ENCODE results near the gene TGFBR1.

Gene TGFBR1

GRCh38 chr9:99166149-99166548 lies 61.2 kb downstream of the TGFBR1 start:
- H3K36me3 ChIP-seq (ENCODE audit: control insufficient read depth in 2 of 2, insufficient read depth in 1 of 2, low read length in 2 of 2), result no peaks in the 10 kb centered on the region
- ChIA-PET POLR2A (no interaction called here), CTCF (interaction anchor here (1.6 to 6.5 kb wide), 2 partner anchors 9 to 20 kb away, joined by 4 to 45 read pairs; no protein-coding TSS in a partner anchor)
- H3K9me3 ChIP-seq (ENCODE audit: control insufficient read depth, insufficient read depth, low read depth, low read length), result no peaks in the 10 kb centered on the region
- TF ChIP-seq EGR2 (tag by site-specific recombination; IDR thresholded peaks at IDR 0.05; ENCODE audit: low read depth) (no peak), SP3 (tag by site-specific recombination; IDR thresholded peaks at IDR 0.05) (no peak), ZNF184 (tag by site-specific recombination; IDR thresholded peaks at IDR 0.05) (no peak), GLI2 (tag by site-specific recombination; IDR thresholded peaks at IDR 0.05; ENCODE audit: borderline replicate concordance, low read depth) (no peak), ZNF791 (tag by site-specific recombination; IDR thresholded peaks at IDR 0.05) (no peak), ZNF366 (tag by site-specific recombination; conservative IDR thresholded peaks at IDR 0.05) (no peak), ZNF146 (tag by site-specific recombination; IDR thresholded peaks at IDR 0.05) (no peak), ZBTB1 (tag by site-specific recombination; IDR thresholded peaks at IDR 0.05) (no peak), ZNF280D (tag by site-specific recombination; IDR thresholded peaks at IDR 0.05) (no peak), PRDM4 (tag by site-specific recombination; IDR thresholded peaks at IDR 0.05) (no peak), ZNF513 (tag by site-specific recombination; IDR thresholded peaks at IDR 0.05) (no peak), KLF17 (tag by site-specific recombination; IDR thresholded peaks at IDR 0.05) (no peak), ZNF621 (tag by site-specific recombination; IDR thresholded peaks at IDR 0.05) (no peak), ZNF548 (tag by site-specific recombination; IDR thresholded peaks at IDR 0.05) (no peak), ZSCAN16 (tag by site-specific recombination; IDR thresholded peaks at IDR 0.05) (no peak), ZNF211 (tag by site-specific recombination; IDR thresholded peaks at IDR 0.05; ENCODE audit: low read depth) (no peak), ZNF37A (tag by site-specific recombination; IDR thresholded peaks at IDR 0.05) (no peak), ZNF175 (tag by site-specific recombination; IDR thresholded peaks at IDR 0.05) (no peak), ZNF157 (tag by site-specific recombination; IDR thresholded peaks at IDR 0.05) (no peak)
- H3K4me1 ChIP-seq (ENCODE audit: control insufficient read depth, insufficient read depth, low read length), result no peaks in the 10 kb centered on the region
- H3K27ac ChIP-seq (ENCODE audit: extremely low read depth, low read depth, low read length), result no peak overlapping the region
- no peak overlapping the region for H3K4me3 ChIP-seq (ENCODE audit: low read depth, low read length)

GRCh38 chr9:99167119-99167518 lies 62.2 kb downstream of the TGFBR1 start:
- Histone ChIP-seq H3K4me1 (ENCODE audit: control insufficient read depth, insufficient read depth, low read length) (no peaks in the 10 kb centered on the region), H3K36me3 (ENCODE audit: control insufficient read depth in 2 of 2, insufficient read depth in 1 of 2, low read length in 2 of 2) (no peaks in the 10 kb centered on the region), H3K27ac (ENCODE audit: extremely low read depth, low read depth, low read length) (no peak overlapping the region), H3K9me3 (ENCODE audit: control insufficient read depth, insufficient read depth, low read depth, low read length) (no peaks in the 10 kb centered on the region), H3K4me3 (ENCODE audit: low read depth, low read length) (no peak overlapping the region)
- ChIA-PET POLR2A (no interaction called here), CTCF (interaction anchor here (0.6 to 6.5 kb wide), 4 partner anchors 10 to 533 kb away, joined by 3 to 45 read pairs (median 4); no protein-coding TSS in a partner anchor)
- TF ChIP-seq ZBTB1 (tag by site-specific recombination; IDR thresholded peaks at IDR 0.05) (no peak), BCL11A (tag by site-specific recombination; IDR thresholded peaks at IDR 0.05; ENCODE audit: low read depth) (no peak), ZNF184 (tag by site-specific recombination; IDR thresholded peaks at IDR 0.05) (no peak), MEIS1 (CRISPR knock-in tag; IDR thresholded peaks at IDR 0.05; ENCODE audit: borderline replicate concordance) (no peak), PATZ1 (tag by site-specific recombination; IDR thresholded peaks at IDR 0.05) (no peak), ZNF112 (tag by site-specific recombination; IDR thresholded peaks at IDR 0.05) (no peak), ZNF292 (tag by site-specific recombination; IDR thresholded peaks at IDR 0.05; ENCODE audit: borderline replicate concordance, low read depth) (no peak), ZFP3 (tag by site-specific recombination; IDR thresholded peaks at IDR 0.05; ENCODE audit: low read depth) (no peak), ZNF623 (tag by site-specific recombination; IDR thresholded peaks at IDR 0.05) (no peak), ZNF521 (tag by site-specific recombination; IDR thresholded peaks at IDR 0.05) (no peak), ZNF544 (tag by site-specific recombination; IDR thresholded peaks at IDR 0.05) (no peak)

Measured in HEK293 (cell line).